GM12878 (cell line): ENCODE results near the gene TNFSF12. TPM values are rescaled to one million over a fixed set of nuclear protein-coding genes. Genes with fewer than 3 reads are reported as not detected.

Source experiments
- ATF7 ChIP-seq: fragments of 450-650 bp; IDR thresholded peaks from 2 replicates; pipeline ENCODE4 v1.6.1; 2016; ENCODE audit warnings: low read depth, mild to moderate bottlenecking
- BCL3 ChIP-seq: IDR thresholded peaks from 2 replicates; pipeline ENCODE4 v1.6.1; 2011; ENCODE audit warnings: borderline replicate concordance, low read depth, mild to moderate bottlenecking, moderate library complexity, low read length; ENCODE audit not compliant: insufficient read depth, poor library complexity, severe bottlenecking
- CEBPZ ChIP-seq: fragments of 150-350 bp; IDR thresholded peaks from 2 replicates; pipeline ENCODE4 v1.6.1; 2016; ENCODE audit warnings: low read depth, low read length
- E2F4 ChIP-seq: IDR thresholded peaks from 2 replicates; pipeline ENCODE4 v1.6.1; 2012; ENCODE audit warnings: low read depth, low read length, improper control_type of control experiment
- FOS ChIP-seq: IDR thresholded peaks from 3 replicates; pipeline ENCODE4 v1.6.1; 2011; ENCODE audit warnings: borderline replicate concordance; ENCODE audit not compliant: insufficient read length; ENCODE audit errors: extremely low read depth
- GABPA ChIP-seq: IDR thresholded peaks from 2 replicates; pipeline ENCODE4 v1.6.1; 2014; ENCODE audit warnings: antibody characterized with exemption, low read depth, mild to moderate bottlenecking, inconsistent platforms
- USF1 ChIP-seq: IDR thresholded peaks from 2 replicates; pipeline ENCODE4 v1.6.1; 2011; ENCODE audit warnings: borderline replicate concordance, low read depth, mild to moderate bottlenecking, moderate library complexity, mixed read lengths, low read length; ENCODE audit not compliant: insufficient read depth; ENCODE audit errors: extremely low read length
- ZBTB11 ChIP-seq: fragments of 450-650 bp; formaldehyde crosslinking; IDR thresholded peaks from 2 replicates; pipeline ENCODE4 v1.5.0; 2022; ENCODE audit warnings: mild to moderate bottlenecking, missing genetic modification characterization
- ZBTB4 ChIP-seq: fragments of 450-650 bp; formaldehyde crosslinking; IDR thresholded peaks from 2 replicates; pipeline ENCODE4 v1.4.0; 2022; ENCODE audit warnings: mild to moderate bottlenecking, moderate library complexity
- ZNF274 ChIP-seq: IDR thresholded peaks from one replicate; pipeline ENCODE4 v1.8.0; 2011; ENCODE audit not compliant: insufficient read length, insufficient read depth
- polyA plus RNA-seq, 11 experiments: library from polyadenylated mRNA; depleted of rRNA in 4 of 11; unstranded in 6 of 11; stranded (reverse) in 5 of 11; fragments of >200 nt; fragmentation: Nextera tagmentation in 4 of 11; fragmentation: Illumina TruSeq in 1 of 11; extraction: Ambion mirVana in 4 of 11; extraction: Trizol in 1 of 11; gene quantifications; 1 replicate in 1 of 11; 2 replicates in 10 of 11; pipeline versions ENCODE4 v1.2.1 to v1.2.3, GENCODE V29; 2011 to 2016; ENCODE audit warnings: inconsistent platforms in 2 of 11, missing spikeins in 2 of 11, low read depth in 1 of 11
- total RNA-seq, 4 experiments: library from RNA; depleted of rRNA in 3 of 4; stranded (reverse); fragments of >200 nt in 3 of 4; fragmentation: Illumina TruSeq in 1 of 4; extraction: Trizol in 1 of 4; gene quantifications; 2 replicates each; pipeline versions ENCODE4 v1.2.1 to v1.2.3, GENCODE V29; 2013 to 2021

Gene TNFSF12
- total and polyA plus RNA-seq, 10 of the 15 experiments (the other 5 are each of a cell fraction or from before 2014, with no cell fraction given): 0.32 to 7.0 (median 2.6) TPM

GRCh38 chr17:7572588-7573323 lies 23.9 kb downstream of the TNFSF12 start (continued):
- no peak for TF ChIP-seq USF1
- no peak for TF ChIP-seq ZNF274
- peak; percentile 95 for TF ChIP-seq CEBPZ
- peak; percentile 47; the same call in 1 of the 2 replicates for TF ChIP-seq ZBTB11
- peak; percentile 92 for TF ChIP-seq FOS
- TF ChIP-seq E2F4: 0 out of 2 replicates have a peak, but pooled peaks have one; percentile 3
- TF ChIP-seq ZBTB4 (CRISPR knock-in tag): 0 out of 2 replicates have a peak, but pooled peaks have one; percentile 36
- peak; percentile 9 for TF ChIP-seq BCL3
- TF ChIP-seq GABPA: peak; percentile 94
- TF ChIP-seq ATF7: peak; percentile 90
